ENCODE measurements around the gene FRAS1.

FRAS1 gene

GRCh38 chr4:78560296-78560963 is 503.3 kb downstream of the FRAS1 start:
- no peak for DNase-seq

DNA sequence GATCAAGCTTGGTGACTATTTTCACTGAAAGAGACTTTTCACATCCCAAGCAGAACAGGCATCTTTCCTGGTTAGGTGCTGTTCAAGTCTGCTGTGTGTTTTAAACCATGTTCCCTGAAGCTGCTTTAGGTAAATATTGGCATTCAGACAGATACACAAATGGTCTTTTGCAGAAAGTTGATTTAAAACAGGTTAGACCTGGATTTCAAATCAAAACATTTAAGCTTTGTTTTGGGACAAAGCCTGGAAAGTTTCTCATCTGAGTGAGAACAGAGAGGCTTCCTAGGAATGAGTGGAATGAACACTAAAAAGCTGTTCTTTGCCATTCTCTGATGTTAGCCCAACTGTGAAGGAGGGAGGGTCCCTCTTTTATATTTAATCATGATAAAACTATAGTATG is 504.6 kb downstream of the FRAS1 start:
- peak; percentile 37 for DNase-seq

DNA sequence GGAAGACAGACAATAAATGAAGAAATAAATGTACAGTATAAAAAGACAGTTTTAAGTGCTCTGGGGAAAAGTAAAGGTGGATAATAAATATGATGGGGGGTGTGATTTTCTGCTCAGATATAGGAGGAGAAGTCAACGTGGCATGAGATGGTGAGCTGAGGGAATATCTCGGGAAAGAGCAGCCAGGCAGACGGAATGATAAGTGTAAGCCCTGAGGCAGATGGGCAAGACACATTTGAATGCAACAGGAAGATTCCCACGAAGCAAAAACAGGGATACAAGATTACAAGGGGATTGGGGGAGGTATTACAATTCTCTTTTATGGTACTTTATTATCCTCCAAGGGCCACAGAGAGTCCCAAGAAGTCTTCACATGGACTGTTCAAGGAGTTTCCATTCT is 505.6 kb downstream of the FRAS1 start:
- DNase-seq: no peak

GRCh38 chr4:78565971-78566372 is 508.8 kb downstream of the FRAS1 start:
- DNase-seq: no peak

GRCh38 chr4:78566834-78567499 is 509.8 kb downstream of the FRAS1 start:
- DNase-seq: no peak

DNA sequence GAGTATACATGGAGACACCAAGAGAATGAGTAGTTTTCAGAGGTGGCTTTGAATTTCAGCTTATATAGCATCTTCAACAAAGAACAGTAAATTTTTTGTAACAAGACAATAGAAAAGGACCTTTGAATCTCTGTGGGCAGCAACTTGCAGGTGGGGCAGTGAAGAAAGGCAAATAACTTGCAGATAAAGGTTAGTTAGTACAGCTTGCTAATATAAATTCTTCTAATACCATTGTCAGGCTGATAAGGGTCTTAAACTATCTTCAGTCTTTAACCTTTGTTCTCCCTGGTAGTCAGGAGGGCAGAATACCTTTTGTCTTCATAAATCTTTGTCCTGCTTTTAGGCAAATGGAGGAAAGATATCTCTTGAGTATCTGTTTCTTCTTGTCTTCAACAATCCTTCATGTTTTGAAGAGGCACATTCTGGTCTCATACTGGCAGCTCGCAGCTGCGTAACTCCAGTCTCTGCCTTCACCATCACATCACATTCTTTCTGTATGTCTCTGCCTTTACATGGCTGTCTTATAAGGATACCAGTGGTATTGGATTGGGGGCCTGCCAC is 510.5 kb downstream of the FRAS1 start:
- DNase-seq: no peak

- no peak for DNase-seq
These were observed 511.6 kb downstream of the FRAS1 start for GRCh38 chr4:78568640-78569305.

- DNase-seq: no peak
These were observed 512.2 kb downstream of the FRAS1 start for GRCh38 chr4:78569306-78569821.

DNA sequence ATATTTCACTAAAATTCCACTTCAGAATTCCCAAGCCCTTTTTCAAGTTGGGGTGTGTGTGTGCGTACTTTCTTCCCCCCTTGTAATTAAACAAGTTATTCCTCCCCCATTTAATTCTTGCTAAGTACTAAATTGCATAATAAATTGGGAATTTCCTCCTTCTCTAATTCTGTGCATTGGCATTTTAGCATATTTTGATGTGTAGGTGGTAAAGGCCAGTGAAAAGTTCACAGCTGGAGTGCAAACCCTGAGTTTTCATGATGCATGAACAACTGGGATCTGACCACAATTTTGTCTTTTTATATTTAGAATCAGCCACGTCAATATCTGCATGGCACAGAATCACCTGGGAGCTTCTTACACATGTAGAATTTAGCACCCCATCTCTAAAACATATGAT is 513.0 kb downstream of the FRAS1 start:
- no peak for DNase-seq

DNA sequence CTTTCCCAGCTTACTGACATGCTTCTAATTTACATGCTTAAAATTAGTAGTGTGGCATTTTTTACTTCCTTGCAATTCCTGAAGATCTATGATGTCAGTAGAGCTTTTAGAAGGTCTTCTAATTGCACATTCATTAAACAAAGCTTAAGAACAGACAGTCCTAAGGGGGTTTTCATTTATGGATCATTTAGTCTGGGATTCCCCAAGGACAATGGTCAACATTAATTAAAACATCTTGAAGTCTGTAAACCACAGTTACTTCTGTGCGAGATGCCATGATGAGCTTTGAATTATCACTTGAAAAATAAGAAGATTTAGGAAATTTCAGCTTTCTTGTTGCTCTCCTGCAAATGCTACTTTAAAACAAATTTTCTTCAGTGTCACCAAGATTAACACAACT is 514.7 kb downstream of the FRAS1 start:
- no peak for DNase-seq

DNA sequence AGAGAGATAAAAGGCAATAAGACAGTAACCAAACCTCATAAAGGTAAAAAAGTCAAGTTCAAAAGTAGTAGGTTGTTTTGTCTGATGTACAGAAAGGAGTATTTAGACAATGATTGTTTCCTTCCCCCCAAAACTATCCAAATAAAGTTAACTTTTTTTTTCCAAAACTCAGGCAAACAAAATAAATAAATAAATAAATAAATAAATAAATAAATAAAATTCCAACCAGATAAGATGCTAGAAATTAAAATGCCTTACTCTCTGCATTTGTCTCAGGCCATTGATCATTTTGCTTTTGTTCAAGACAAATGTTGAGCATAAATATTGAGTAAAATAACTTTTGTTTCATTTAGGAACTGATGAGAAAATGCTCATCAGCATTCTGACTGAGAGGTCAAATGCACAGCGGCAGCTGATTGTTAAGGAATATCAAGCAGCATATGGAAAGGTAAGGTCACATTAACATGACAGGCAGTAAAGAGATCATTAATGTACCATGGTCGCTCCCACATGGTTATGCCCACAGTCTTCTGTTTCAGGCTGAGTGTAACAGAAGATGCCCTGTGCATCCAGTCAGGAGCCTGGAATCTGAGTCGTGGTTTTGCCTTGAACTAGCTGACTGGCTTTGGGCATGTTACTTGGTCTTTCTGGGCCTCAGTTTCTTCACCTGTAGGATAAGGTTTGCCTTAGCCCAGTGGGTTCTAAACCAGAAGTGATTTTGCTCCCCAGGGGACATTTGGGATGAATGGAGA is 521.7 kb downstream of the FRAS1 start:
- no peak for DNase-seq

DNA sequence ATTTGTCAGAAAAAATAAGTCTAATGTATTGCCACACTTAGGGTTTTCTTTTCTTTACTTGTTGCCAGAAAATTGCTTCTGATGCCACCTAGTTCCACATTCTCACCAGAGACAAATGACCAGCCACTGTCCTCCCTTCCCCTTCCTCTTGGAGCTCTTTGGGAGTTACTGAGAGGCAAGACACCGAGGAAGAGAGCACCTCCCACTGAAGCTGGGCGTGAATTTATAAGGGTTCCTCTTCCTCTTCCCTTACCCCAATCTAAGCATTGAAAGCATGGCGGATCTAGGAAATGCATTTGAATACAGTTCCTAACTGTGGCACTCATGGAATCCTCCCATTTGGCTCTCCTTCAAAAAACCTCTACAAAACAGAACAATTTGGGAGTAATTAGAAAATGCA is 524.5 kb downstream of the FRAS1 start:
- no peak for DNase-seq

GRCh38 chr4:78584863-78585547 is 527.9 kb downstream of the FRAS1 start:
- no peak for DNase-seq

DNA sequence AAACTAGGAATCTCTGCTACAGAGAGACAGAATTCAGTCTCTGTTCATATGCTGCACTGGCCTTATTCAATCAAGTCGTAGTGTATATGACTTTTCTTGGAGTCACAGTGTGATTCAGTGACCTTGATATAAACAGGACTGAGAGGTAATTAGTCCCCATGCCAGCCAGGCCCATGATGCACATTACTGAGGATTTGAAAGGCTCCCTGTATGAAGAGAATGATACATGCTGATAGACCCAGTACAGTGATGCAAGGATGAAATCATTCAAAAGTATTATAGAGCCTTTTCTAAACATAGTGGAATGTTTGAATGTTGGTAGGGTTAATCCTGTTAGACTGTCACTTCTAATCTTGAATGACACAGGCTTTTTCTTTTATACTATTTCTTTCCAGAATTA is 528.5 kb downstream of the FRAS1 start:
- DNase-seq: no peak

- no peak for DNase-seq
These were observed 531.9 kb downstream of the FRAS1 start for GRCh38 chr4:78588894-78589545.

GRCh38 chr4:78591404-78591803 is 534.3 kb downstream of the FRAS1 start:
- DNase-seq: no peak

- peak; percentile 27 for DNase-seq
These were observed 535.1 kb downstream of the FRAS1 start for GRCh38 chr4:78592088-78592783.

All from DMS53 (cell line).